Measurements from ENCODE around the gene METTL25B.

METTL25B gene

GRCh38 chr1:156703336-156703735 is 24.9 kb upstream of the METTL25B start:
- DNase-seq = no peak

GRCh38 chr1:156703741-156704140 is 24.5 kb upstream of the METTL25B start:
- DNase-seq = no peak

DNA sequence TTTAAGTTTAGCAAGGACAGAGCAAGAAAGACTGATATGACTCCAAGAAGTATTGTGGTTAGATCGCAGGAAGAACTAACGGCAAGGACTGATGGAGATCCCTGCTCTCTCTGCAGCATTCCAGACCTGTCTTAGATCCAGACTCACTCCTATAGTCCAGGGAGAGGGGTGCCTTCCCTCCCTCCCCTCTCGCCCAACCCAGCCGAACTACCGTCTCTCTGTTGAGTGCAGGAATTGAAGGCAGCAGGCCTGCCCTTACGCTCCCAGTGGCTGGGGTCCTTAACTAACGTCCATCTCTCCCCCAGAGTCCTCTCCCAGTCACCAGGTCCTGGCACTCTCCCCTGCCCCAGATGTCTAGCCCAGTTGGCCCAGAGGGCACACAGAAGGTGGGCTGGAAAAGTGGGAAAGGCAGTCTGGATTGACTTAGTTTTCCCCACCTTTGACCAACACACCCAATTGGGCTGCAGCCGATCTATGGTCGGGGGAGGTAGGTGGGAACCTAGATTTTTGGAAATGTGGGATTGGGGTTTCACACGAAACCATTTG is 24.0 kb upstream of the METTL25B start:
- DNase-seq = no peak

- DNase-seq = no peak
These were observed 23.3 kb upstream of the METTL25B start for GRCh38 chr1:156704930-156705320.

DNA sequence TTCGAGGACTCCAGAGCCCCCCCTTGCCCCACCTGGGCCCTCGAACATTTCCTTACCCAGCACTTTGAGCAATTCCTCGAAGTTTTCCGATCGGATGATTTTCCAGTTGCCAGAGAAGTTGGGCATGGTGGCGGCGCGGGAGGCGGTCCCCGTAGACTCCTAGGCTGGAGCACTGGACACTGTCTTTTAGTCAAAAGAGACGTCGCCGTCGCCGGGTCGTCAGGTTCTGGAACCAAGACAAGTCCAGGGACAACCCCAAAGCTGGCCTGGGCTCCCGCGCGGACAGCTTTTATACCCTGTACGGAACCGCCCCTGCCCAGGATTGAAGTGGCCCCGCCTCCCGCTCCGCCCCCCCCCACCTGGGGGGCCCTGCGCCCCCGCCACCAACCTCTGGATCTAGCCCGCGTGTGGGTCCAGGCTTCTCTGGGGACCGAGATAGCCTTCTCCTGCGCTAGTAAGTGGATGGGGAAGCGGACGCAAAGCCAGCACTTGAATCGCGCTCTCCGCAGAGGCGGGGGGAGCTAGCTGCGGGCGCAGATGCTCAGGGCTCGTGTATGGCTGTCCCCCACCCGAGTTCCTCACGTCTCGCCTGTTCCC is 22.9 kb upstream of the METTL25B start, which contains the start of gene CRABP2:
Gene CRABP2 (minus strand): TSS at position 263 of the 597 bp plus-strand sequence. CDS start 137 bp downstream, at position 126.
- DNase-seq = peak; percentile 41

- peak; percentile 80 for DNase-seq
These were observed 22.2 kb upstream of the METTL25B start for GRCh38 chr1:156705918-156706656.

- peak; percentile 38 for DNase-seq
These were observed 21.4 kb upstream of the METTL25B start for GRCh38 chr1:156706657-156707416.

- DNase-seq = no peak
These were observed 20.7 kb upstream of the METTL25B start for GRCh38 chr1:156707417-156708217.

GRCh38 chr1:156708218-156708661 is 20.0 kb upstream of the METTL25B start:
- DNase-seq = no peak

GRCh38 chr1:156709031-156709430 is 19.2 kb upstream of the METTL25B start:
- no peak for DNase-seq

- peak; percentile 37 for DNase-seq
These were observed 18.3 kb upstream of the METTL25B start for GRCh38 chr1:156709757-156710489.

DNA sequence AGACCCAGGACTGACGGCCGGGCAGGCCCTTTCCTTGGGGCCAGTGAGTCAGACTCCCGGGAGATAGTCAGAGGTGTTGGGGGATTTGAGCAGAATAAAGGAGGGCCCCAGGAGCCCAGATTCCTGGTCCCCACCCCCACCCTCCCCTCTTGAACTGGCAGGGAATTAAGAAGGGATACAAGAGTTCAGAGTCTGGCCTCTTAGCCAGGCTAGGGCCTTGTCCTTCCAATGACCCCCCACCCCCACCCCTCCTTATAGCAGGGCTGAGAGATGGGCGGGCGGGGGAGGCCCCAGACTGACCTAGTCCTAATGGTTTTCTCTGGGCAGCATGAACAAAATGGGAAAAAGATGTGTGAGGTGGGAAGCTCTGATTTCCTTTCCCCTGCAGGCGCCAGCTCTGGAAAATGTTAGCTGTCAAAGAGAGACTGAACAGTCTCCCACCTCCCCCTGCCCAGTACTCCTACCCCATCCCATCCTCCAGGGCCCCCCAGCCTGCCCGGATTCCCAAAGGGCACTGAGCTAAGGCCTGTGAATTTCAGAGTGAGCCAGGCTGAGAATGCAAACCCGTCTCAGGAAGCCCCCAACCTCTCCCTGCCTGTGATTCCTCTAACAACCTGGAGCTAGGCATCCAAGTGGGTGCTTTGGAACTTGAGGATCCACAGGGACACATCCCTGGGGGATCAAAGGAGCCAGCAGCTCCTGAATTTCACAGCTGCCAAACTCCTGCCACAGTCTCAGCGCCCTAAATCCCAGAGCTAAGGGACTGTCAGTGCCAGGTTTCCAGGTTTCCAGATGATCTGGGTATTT is 17.1 kb upstream of the METTL25B start:
- DNase-seq = no peak

DNA sequence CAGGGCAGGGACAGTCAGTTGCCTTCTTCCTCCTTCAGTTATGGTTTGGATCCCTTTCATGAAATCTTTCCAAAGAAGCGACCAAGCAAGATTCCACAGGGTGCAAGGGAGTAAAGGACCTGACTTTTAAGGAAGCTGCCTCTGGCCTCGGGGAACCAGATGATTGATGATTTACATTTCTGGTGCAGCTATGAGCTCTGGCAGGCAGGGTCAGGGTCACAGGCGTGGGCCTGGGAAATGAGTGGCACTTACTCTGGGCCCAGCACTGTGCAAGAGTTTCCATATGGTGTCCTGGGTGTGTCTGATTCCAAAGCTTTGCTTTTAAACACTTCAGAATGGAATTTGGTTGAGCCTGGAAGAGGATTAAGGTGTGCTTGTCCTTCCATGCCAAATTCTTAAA is 15.6 kb upstream of the METTL25B start:
- no peak for DNase-seq

DNA sequence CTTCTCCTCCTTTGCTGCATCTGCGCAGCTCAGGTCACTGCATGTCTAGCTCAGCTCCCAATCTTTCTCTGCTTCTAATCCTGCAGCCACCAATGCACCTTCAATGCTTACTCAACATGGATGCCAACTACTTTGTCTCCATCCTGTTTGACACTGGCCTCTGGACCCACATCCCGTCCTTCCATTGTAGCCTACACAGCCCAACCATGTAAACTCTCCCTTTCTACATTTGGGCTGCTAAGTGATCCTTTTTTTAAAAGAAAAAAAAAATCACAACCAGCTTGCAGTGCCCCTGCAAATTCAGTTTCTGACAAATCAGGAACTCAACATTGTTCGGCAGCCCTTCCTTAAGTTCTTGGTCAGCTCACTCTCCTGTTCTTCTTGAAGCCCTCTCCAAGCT is 13.4 kb upstream of the METTL25B start:
- no peak for DNase-seq

- DNase-seq = peak; percentile 36
These were observed 10.9 kb upstream of the METTL25B start for GRCh38 chr1:156717351-156717750.

GRCh38 chr1:156721131-156721530 is 7.1 kb upstream of the METTL25B start:
- DNase-seq = no peak

- DNase-seq = no peak
These were observed 6.7 kb upstream of the METTL25B start for GRCh38 chr1:156721535-156721934.

DNA sequence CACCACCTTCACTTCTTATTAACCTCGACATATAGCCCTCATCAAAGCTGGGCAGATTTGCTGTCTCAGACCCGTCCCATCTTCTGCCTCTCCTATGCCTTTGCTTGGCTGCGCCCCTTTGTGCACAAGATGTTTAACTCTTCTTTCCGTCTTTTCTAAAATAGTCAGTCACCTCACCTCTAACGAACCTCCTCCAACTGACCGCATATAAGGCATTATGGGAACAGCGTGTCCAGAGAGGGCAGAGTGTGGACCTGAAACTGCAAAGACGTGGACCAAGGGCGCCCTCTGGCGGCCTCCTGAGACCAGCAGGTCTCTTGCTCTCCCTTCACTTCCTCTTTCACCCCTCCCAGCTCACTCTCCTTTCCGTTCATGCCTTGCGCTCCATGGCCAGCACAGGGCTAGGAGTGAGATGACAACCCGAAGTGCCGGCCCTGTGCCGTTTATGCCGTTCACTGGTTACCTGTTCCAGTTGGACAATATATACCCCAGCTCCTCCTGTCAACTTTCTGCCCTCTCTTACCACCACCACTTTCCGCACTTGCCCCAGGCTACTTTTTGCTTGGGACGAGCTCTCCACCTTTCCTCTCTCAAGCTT is 2.5 kb upstream of the METTL25B start:
- DNase-seq = peak; percentile 39

DNA sequence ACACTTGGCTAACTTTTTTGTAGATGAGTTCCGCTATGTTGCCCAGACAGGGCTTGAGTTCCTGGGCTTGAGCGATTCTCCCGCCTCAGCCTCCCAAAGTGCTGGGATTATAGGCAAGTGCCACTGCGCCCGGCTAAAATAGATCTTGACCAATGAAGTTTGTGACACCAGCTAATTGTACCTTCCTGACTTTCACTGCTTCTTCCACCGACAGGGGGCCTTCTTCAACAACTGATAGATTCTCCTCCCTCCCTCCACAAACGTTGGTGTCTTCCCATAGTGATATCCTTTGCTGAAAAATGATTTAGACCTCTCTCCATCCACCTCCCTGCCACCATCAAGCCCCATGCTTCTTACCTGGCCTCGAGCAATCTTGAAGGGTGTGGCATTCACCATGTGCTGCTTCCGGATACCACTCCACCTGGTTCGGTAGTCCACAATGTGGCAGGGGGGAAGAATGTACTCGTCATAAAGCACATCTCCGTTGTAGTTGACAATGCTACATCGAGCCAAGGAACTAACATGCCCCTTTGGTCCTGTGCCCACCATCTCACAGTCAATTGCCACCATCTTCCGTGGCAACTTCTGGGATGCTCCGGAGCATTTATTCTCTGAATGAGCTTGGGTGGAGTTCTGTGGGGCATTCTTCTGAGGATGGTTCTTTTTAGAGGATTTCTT is 1.6 kb upstream of the METTL25B start:
- DNase-seq = peak; percentile 20

DNA sequence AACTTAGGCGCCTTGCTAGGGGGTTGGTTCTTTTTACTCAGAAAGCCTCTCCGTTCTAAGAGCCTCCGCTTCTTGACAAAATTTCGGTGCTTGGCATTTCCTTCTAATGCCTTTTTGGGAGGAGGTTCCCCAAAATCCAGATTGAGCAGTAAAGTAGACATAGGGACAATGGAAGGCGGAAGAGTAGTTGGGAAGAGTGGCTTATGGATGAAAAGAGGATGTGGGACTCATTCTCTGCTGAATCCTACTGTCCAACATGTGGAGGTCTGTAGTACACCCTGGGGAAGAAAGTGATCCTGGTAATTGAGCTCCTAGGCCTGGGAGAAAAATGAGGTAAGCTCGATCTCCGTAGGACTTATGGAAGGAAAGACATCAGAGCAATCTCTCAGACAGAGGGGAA is 777 bp upstream of the METTL25B start:
- no peak for DNase-seq
